Gastroesophageal sphincter (tissue), 3 donors: ENCODE data around the gene PLAC9.

Experiments used
- CTCF ChIP-seq, 4 experiments: fragments of 200-600 bp in 2 of 4; fragments of 450-650 bp in 2 of 4; sonication (generic) in 1 of 4; IDR thresholded peaks; one replicate each; pipeline ENCODE4 v1.5.1; 2017 to 2019; ENCODE audit warnings: antibody characterized with exemption in 4 of 4, mild to moderate bottlenecking in 2 of 4, moderate library complexity in 2 of 4
- EP300 ChIP-seq: sonication (generic); formaldehyde crosslinking; IDR thresholded peaks from one replicate; pipeline ENCODE4 v1.6.1; 2017; ENCODE audit warnings: antibody characterized with exemption, mild to moderate bottlenecking
- POLR2A ChIP-seq, 2 donors: fragments of 450-650 bp; IDR thresholded peaks; one replicate each; pipeline ENCODE4 v1.6.1; 2017; ENCODE audit warnings: antibody characterized with exemption in 2 of 2, mild to moderate bottlenecking in 2 of 2, moderate library complexity in 1 of 2
- POLR2AphosphoS5 ChIP-seq: sonication (generic); formaldehyde crosslinking; IDR thresholded peaks from one replicate; pipeline ENCODE4 v1.6.1; 2017; ENCODE audit warnings: antibody characterized with exemption

DNA sequence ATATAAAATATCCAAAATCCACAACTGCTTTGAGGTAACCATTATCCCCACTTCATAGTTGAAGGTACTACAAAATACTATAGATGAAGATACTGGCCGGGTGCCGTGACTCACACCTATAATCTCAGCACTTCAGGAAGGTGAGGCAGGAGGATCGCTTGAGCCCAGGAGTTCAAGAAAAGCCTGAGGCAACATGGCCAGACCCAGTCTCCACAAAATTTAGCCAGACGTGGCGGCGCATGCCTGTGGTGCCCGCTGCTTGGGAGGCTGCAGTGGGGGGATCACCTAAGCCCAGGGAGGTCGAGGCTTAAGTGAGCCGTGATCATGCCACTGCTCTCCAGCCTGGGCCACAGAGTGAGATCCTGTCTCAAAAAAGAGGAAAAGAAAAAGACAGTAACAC, 32.4 kb upstream of the PLAC9 start:
- TF ChIP-seq EP300 (no peak), CTCF (IDR thresholded peaks at IDR 0.05) (no peak), POLR2A (IDR thresholded peaks at IDR 0.05) (no peak), POLR2AphosphoS5 (no peak)
